UCSD-AML1 (cell line): ENCODE measurements around the gene PPFIA1.

Experiments used
- DNase-seq: peaks from one replicate; lab custom pipeline; 2025; ENCODE audit not compliant: unreplicated experiment; lab: John Stamatoyannopoulos, UW

Gene PPFIA1

GRCh38 chr11:70429428-70429705, 158.9 kb downstream of the PPFIA1 start:
- DNase-seq: no peak

GRCh38 chr11:70429724-70430521, 159.4 kb downstream of the PPFIA1 start:
- no peak for DNase-seq

- DNase-seq: no peak
Measured at GRCh38 chr11:70430671-70431574, 160.4 kb downstream of the PPFIA1 start.

GRCh38 chr11:70431611-70432010, 161.1 kb downstream of the PPFIA1 start:
- DNase-seq: no peak

GRCh38 chr11:70432065-70432464, 161.6 kb downstream of the PPFIA1 start:
- peak; percentile 43 for DNase-seq

GRCh38 chr11:70432580-70432979, 162.1 kb downstream of the PPFIA1 start:
- no peak for DNase-seq

- DNase-seq: no peak
Measured at GRCh38 chr11:70433038-70433437, 162.5 kb downstream of the PPFIA1 start.

GRCh38 chr11:70433526-70433925, 163.0 kb downstream of the PPFIA1 start:
- DNase-seq: no peak
